Measurements from ENCODE around the gene GRIA4.

The GRIA4 gene

DNA sequence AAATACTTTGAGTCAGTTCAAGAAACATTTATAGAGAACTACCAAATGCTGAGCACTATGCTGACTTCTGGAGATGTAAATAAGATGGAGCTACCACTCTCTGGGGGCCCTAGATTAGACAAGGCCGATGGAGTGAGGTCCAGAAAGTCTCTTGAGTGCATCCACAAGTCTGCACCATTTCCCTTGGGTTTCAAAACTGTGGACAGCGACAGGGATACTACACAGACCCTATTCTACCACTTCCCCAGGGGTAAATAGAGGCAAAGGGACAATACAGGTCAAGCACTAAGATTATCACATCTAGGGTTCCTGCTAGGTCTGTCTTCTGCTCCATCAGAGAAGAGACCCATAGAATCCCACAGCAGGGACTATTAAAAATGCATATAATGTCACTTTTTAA, 183.2 kb downstream of the GRIA4 start:
- DNase-seq, result no peak

GRCh38 chr11:105799263-105799662, 189.4 kb downstream of the GRIA4 start:
- DNase-seq, result no peak

- DNase-seq, result no peak
These were observed 190.0 kb downstream of the GRIA4 start for GRCh38 chr11:105799728-105800462.

DNA sequence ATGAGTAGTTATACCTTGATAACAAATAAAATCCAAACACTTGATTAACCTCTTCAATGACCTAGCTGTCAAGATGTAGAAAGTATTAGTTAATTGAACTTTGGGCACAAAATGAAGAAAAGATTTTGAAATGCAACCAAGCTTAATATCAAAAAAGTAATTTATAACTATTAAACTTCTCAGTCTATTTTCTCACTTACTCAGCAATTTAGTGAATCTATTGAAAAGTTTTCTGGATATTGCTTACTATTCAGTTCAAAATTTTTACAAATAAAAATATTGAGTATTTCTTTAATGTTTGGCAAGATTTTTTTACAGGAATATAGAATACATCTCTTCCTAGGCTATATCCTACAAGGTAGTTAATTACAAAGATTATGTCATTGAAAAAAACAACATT, 192.5 kb downstream of the GRIA4 start:
- DNase-seq, result no peak

- no peak for DNase-seq
These were observed 201.4 kb downstream of the GRIA4 start for GRCh38 chr11:105811242-105811641.

- no peak for DNase-seq
These were observed 211.5 kb downstream of the GRIA4 start for GRCh38 chr11:105821372-105821771.

- no peak for DNase-seq
These were observed 211.9 kb downstream of the GRIA4 start for GRCh38 chr11:105821781-105822180.

DNA sequence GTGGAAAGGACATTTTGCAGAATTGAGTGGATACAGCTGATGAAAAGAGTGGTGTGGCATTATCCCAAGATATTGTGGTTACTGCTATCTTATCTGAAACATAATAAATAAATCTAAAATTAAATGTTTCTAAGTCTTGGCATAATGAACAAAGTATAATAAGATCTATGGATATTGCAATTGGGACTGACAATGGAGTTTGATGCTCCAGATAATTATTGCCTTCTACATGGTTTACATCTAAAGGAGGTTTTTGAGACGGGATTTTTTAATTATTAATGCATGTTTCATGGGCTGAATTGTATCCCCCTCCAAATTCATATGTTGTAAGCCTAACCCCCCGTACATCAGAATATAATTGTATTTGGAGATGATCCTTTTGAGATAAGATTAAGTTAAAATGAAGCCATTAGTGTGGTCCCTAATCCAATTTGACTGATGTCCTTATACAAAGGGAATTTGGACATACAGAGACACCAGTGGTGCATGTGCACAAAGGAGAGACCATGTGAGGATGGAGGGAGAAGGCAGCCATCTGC, 213.7 kb downstream of the GRIA4 start:
- no peak for DNase-seq

DNA sequence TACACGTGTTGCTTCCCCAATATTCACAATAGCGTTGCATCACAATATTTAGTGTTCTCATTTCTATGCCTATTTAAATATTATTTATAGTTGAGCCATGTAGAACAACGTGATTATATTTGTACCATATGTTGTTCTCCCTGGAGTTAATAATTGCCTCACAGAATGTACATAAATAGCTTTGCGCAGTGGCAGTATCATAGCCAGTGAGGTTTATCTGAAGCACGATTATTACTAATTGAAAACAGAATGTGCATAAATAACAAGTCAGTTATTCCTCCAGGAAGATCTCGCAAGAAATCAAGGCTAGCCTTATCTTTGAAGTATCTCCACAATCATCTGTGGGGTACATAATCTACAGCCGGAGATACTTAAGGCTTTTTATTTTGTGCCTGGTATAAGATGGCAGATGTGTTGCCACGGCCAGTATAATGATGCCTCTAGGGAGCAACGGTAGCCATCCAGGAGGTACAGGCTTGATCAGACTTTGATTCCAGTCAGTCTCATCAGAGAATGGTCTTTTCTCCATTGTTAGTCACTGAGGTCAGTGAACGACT, 214.7 kb downstream of the GRIA4 start:
- DNase-seq, result no peak

- DNase-seq, result peak; percentile 8
These were observed 215.3 kb downstream of the GRIA4 start for GRCh38 chr11:105825141-105825540.

GRCh38 chr11:105827906-105828305, 218.0 kb downstream of the GRIA4 start:
- no peak for DNase-seq

DNA sequence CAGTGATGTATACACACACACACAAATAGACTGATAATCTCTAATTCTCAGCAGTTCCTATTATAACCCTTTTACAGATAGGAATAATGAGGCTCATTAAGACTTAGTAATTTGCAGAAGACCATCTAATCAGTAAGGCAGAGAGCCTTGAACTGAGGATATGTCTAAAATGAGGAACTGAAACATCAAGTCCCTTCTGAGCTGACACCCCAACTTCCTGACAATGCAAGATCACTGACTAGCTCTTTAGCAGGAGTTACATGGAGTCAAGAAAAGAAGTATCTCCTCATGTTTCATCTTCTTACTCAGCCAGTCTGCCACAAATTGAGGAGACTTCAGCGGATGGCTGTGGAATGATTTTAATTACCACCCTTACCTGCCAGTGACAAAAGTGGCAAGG, 219.2 kb downstream of the GRIA4 start:
- no peak for DNase-seq

- no peak for DNase-seq
These were observed 224.6 kb downstream of the GRIA4 start for GRCh38 chr11:105834461-105834860.

DNA sequence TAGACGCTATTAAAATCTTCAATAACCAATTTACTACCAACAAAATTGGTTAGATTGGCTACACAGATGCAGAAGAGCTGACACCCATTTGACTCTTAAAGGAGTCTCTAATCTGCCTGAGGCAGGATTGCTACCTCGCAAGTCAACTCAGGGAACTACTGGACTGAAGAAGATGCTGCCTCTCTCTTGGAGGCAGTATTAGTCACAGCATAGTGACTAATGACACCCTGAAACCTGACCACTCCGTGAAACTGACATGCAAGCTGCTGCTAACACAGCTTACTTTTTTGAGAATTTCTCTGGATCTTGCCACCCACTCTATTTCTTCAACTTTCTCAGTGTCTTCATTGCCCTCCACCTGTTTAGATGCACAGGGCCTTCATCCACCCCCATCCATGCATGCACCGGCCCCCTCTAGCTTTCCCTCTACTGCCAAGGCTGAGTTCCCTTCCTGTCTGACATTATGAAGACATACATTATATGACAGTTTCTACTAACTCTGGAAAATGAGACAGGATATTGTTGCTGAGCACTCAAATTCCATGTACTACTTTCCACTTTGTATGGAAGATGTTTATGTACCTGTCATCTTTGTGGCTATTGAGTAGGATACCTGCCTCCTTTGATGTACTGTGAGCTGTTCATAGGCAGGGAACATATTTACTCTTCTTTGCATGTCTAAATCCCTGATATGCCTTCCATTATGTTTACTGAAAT, 229.0 kb downstream of the GRIA4 start:
- no peak for DNase-seq

DNA sequence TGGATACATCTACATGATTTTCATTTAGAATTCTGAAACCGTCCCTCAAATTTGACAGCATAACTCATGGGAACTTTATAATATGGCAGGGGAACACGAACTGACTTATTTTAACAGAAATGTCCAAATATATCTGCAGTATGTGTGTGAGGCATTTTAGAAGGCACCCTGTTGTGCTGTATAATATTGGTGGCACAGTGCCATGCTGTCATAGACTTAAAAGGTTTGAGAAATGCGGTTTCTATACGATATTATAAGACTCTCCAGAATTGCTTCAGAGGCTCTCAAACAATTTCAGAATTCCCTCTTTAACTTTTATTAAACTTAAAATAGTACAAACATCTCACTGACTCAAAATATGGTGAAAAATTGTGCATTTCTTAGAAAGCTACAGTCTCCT, 230.5 kb downstream of the GRIA4 start:
- DNase-seq, result no peak

- DNase-seq, result no peak
These were observed 242.5 kb downstream of the GRIA4 start for GRCh38 chr11:105852403-105852802.

GRCh38 chr11:105854269-105854668, 244.4 kb downstream of the GRIA4 start:
- DNase-seq, result no peak

DNA sequence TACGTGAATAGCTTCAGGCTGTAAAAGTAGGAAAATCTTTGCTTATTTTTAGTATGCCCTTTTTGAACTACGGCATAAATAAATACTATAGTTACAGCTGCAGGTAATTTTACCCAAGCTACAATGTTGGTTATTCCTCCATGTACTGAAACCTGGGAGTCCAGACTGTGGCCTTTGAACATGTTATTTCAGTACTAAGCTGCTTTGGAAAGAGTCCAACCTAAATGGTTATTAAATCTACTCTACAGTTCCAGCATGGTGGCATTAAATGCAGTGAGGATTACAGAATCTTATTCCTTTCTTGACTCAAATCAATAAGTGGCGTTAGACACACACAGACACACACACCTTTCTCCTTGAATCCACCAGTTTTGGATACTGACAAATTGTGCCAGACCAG, 247.1 kb downstream of the GRIA4 start:
- no peak for DNase-seq

GRCh38 chr11:105857728-105858127, 247.9 kb downstream of the GRIA4 start:
- DNase-seq, result no peak

DNA sequence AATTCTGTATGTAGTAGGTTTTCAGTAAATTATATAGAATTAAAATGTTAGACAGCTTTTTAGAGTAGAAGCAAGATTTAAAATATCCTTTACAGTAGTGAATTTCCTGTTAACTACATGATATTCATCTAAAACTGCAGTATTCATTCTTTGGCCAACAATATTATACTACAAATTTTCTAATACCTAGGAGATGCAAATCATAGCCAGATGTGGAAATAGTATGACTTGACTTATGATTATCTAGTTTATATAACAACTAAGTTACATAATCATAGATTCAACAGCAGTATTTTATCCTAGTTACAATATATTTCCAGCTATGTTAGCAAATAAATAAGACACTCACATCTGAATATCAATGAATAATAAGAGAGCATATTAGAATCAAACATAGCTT, 249.0 kb downstream of the GRIA4 start:
- no peak for DNase-seq

GRCh38 chr11:105860105-105860504, 250.2 kb downstream of the GRIA4 start:
- DNase-seq, result no peak

DNA sequence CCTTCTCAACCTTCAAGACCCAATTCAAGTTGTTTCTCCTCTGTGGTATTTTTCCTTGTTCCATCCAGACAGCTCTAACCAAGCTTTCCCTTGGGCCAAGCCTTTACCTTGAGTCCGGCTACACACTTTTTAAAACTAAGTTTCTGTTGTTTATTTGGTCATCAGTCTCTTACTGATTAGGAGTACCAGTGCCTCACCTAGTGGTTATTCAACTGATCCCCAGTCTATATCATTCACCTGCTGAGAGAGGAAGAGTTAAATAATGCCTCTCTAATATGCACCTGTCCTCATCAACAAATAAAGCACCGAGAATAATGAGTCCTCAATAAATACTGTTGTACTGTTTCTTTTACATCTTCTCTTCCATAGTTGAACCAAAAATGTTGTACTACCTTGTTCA, 251.4 kb downstream of the GRIA4 start:
- peak; percentile 28 for DNase-seq

- DNase-seq, result peak; percentile 63
These were observed 253.0 kb downstream of the GRIA4 start for GRCh38 chr11:105862736-105863367.

DNA sequence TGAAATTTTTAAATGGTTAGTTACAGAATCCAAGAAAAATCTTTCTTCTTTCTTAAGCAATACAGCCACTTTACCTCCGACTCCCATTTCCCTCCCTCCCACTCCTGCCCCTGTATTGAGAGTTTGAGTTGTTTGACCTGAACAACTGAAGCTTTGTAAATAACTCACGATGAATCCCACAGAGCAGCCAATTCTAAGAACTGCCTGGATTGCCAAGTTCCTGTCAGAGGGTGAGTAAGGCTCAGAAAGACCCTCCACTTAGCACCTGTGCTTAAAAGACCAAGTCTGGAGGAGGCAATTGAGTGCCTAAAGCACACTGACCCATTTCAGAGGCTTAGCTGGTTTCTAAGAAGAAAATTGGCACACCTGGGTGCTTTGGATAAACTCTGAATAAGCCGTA, 253.7 kb downstream of the GRIA4 start:
- DNase-seq, result no peak
